GM19324 (cell line): ENCODE results near the gene CBFA2T3.

ENCODE experiments used
- ATAC-seq: cut with Tn5 transposase; IDR thresholded peaks from one replicate; pipeline ENCODE4 v1.9.1; 2021; ENCODE audit warnings: mild to moderate bottlenecking, moderate library complexity; ENCODE audit not compliant: unreplicated experiment, low FRiP score

The CBFA2T3 gene

DNA sequence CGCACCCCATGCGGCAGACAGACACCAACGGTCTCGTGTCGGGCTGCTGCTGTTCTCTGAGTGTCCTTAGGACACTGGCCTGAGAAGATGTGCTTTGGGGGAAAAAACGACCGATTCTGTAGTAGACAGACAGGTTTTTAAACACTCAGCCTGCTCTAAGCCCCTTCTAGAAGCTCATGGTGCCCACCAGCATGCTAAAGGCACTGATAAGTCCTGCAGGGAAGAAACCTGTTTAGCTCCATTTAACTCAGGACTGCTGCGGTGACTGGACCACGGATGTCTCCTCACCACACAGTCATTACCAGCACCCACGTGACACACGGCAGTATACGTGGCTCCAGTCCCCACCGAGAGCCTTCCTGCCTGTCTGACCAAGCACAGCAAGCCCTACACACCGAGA is 146.2 kb downstream of the CBFA2T3 start:
- no peak for ATAC-seq

DNA sequence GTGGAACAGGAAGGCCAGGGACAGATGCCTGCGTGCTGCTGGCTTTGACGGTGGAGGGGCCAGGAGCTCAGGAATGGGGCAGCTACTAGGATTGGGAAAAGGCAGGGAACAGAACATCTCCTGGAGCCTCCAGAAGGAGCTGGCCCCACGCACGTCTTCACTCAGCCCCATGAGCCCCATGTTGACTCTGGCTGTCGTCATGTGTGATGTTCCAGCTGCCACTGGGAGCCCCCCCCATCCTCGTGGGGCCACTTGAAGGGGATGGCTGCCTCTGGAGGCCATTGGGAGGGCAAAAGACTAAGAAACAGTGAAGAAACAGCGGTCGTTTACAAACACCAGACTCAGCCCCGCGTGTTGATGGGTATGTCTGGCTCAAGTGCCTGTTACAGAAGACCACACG is 146.7 kb downstream of the CBFA2T3 start:
- no peak for ATAC-seq

DNA sequence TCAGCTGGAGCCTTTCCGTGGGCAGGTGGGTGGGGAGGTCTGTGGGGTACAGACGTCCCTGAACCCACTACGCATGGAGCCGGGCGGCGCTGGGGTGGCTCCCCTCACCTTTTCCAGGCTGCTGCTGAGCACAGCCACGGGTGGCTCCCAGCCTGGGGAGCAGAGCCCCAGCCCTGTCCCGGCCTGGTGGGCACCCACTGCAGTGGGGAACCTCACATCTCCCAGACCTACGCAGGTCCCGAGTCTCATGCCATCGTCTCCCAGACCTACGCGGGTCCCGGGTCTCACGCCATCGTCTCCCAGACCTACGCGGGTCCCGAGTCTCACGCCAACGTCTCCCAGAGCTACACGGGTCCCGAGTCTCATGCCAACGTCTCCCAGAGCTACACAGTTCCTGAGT is 148.3 kb downstream of the CBFA2T3 start:
- ATAC-seq: no peak

DNA sequence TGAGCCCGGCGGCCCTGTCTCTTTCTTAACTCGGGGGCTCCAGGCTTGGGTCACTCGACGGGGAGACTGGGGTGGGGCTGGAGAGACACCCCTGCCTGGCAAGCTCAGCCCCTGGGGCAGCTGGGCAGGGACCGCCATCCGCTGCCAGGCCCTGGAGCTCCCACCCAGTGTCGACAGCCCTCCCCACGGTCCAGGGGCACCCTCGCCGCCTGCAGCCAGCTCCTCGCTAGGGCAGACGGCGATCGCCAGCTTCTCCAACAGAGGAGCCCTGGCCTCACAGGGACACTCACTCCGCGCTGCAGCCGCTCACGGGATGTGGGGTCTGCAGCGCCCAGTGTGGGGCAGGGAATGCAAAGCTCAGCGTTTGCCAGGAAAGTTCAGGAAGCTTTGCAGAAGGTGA is 149.3 kb downstream of the CBFA2T3 start:
- ATAC-seq: no peak

DNA sequence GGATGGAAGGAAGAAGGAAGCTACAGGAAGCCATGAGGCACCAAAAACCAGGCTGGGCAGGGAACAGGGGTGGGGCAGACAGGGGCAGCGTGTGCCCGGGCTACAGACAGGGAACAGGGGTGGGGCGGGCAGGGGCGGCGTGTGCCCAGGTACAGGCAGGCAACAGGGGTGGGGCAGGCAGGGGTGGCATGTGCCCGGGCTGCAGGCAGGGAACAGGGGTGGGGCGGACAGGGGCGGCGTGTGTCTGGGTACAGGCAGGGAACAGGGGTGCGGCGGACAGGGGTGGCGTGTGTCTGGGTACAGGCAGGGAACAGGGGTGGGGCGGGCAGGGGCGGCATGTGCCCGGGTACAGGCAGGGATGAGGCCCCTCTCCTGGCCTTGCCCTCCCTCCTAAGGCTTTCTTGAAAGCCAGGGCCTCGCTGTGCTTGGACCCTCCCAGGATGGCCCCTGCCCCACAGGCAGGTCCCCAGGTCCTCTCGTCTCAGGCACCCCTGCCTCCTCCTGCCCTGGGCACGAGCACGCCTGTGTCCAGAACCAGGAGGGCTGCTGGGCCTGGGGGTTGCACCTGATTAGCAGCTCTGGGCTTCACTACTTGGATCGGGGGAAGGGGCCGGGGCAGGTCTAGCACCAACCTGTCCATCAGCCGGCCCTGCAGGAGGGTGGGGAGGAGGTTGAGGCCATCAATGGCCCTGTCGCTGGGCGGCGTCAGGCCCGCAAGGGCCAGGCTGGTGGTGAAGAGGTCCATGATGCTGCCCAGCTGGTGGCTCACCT is 150.8 kb downstream of the CBFA2T3 start:
- ATAC-seq: no peak

DNA sequence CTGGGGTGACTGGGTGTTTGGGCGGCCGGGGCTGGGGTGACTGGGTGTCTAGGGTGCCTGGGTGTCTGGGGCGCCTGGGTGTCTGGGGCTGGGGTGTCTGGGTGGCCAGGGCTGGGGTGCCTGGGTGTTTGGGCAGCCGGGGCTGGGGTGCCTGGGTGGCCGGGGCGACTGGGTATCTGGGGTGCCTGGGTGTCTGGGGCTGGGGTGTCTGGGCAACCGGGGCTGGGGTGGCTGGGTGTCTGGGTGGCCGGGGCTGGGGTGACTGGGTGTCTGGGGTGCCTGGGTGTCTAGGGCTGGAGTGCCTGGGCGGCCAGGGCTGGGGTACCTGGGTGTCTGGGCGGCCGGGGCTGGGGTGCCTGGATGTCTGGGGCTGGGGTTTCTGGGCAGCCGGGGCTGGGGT is 151.9 kb downstream of the CBFA2T3 start:
- ATAC-seq: no peak
